ENCODE data around the gene KANSL3.
"Not testable (repeated sequence)": the region's sequence is repeated elsewhere in the genome, so short reads cannot be mapped to it uniquely, and the experiment has no call there.

The KANSL3 gene

DNA sequence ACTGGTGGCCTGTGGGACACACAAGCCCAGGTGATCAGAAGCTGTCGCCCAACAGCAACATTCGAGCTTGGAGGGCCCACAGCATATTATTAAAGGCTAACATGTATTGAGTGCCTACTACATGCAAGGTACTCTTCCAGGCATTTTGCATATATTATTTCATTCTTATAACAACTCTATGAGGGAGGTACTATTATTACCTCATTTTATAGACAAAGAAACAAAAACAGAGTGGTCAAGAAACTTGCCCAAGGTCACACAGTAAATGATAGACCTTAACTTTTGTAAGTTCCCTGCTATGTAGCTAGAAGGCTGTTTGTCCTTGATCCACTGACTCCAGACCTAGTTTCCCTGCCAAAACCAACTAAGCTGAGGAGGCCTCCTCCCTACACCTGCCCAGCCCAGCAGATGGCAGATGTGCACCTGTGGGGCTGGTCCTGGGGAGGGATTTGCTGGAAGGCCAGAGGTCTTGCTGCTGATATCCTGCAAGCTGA is 35.7 kb downstream of the KANSL3 start:
- no peak for DNase-seq

DNA sequence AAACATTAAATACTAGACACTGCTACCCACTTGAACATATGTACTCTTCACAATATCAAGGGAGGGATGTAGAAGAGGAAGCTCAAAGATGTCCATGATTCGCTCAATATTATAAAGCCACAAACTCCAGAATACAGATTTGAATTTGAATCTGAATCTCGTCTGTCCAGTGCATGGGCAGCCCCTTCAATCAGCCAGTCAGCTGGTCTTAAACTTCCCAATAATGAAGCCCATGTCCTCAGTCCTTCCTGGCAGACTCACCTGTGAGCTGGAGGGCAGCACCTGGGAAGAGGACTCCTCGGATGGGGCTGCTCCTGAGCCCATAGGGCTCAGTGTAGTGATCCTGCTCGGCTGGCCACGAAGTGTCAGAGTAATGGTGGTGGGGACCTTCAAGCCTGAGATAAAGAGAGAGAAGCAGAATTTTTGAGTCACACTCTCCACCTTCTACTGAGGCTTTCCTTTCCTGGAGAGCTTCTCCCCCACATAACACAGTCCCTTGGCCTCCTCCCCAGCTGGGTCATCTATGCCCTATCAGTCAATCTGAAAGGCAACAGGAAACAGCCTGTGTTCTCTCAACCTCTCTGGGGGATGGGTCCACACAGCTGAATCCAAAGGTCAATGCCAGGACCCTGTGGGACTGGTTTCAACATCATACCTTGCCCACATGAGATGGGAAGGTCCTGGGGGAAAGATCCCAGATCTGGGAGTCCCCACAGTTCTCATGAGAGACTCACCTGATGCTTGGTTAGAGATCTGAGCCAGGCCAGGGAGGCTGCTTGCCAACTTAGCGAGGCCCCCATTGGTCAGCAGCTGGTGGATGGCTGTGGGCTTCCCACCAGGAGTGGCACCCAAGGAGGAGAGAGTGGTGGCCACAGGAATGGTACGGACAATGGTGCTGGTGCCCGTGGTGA is 36.5 kb downstream of the KANSL3 start:
- no peak for DNase-seq

DNA sequence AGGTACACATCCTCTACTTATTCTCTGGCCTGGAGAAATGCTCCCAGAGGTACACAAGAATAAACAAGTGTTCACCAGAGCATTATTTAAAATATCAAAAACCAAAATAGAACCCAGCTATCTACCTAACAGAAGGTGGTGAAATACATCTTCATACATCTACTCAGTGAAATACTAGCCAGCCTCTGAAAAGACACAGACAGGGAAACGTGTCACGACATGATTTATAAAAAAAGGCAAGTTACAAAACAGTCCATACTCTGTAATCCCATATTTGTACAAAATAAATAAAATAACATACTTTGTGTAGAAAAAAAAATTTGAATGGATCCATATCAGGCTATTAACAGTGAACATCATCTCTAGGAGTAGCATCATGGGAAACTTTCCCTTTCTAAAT is 38.2 kb downstream of the KANSL3 start:
- DNase-seq, result no peak

DNA sequence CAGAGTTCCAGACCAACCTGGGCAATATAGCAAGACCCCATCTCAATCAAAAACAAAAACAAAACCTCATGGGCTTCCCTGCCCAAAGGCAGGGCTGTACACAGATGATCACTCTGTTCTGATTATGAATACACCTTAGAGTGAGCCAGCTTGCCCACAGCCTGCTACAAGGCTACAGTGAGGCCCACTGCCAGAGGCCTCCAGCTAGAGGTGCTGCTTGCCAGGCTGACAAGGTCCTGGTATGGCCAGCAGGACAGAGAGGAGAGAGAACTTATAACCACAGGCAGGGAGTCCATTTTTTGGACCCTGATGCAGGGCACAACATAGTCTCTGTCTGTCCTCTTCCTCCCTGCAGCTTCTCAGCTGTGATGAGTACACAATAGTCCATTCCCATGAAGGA is 41.5 kb downstream of the KANSL3 start:
- no peak for DNase-seq

DNA sequence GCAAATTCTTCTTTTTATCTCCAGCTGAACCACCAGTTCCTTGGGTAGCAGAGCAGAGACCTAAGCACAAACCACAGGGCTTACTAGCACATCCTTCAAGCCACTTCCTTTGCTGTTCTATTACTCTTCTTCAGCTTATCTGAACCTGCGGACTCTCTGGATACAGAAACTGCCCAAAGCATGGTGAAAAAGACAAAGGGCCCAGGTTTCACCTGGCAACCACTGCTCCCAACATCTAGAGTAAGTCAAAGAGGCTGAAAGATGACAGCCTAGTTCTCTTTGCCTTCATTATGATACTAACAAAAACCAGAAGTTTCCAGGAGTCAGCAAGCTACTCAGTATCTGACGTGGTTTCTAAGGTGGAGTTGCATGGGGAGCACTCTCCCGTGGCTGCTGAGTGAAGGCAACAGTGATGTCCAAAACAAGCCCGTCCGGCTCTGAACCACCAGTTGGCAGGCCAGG is 43.4 kb downstream of the KANSL3 start:
- no peak for DNase-seq

DNA sequence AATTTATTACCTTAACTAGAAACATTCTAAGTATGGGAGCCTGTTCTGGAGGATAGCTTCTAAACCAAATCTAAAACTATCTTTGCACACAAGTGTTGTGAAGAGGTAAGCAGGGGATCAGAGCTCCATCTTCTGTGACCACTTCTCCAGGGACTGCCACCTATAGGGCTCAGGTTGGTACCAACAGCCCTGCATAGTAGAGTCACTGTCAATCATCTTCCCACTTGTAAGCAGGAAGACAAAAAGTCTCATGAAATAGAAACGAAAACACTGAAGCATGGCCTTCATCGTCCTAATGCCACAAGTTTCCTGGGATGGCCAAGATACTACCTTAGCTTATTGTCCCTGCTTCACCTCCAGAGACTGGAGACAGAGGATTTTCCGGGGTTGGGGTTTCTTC is 43.8 kb downstream of the KANSL3 start:
- DNase-seq, result no peak

DNA sequence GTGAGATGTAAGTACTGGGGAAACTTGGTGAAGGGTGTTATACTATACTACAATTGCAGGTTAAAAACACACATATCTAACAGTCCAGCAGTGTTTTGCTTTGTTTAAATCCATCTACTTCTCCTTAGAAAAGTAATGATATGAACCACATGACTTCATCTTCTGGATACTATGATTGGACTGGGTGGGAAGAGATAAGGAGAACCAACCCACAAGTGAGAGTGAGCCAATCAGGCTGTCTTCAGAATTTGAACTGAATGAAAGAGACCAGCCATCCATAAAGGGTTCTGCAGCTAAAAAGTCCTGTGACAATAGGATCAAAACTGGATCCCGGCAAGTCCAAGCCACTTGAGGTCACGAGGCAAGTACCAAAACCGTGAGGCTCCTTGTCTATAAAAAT is 46.6 kb downstream of the KANSL3 start:
- DNase-seq, result no peak

DNA sequence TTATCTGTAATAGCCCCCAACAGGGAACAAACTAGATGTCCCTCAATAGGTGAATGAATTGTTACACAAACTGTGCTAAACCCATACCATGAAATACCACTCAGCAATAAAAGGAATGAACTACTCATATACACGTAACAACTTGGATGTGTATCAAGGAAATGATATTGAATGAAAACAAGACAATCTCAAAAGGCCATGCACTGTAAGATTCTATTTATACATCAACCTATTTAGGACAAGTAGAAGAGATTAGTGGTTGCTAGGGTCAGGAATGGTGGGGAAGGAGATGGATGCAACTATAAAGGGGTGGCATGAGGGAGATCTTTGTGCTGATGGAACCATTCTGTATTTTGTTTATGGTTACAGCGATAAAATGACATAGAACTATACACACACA is 47.1 kb downstream of the KANSL3 start:
- no peak for DNase-seq

DNA sequence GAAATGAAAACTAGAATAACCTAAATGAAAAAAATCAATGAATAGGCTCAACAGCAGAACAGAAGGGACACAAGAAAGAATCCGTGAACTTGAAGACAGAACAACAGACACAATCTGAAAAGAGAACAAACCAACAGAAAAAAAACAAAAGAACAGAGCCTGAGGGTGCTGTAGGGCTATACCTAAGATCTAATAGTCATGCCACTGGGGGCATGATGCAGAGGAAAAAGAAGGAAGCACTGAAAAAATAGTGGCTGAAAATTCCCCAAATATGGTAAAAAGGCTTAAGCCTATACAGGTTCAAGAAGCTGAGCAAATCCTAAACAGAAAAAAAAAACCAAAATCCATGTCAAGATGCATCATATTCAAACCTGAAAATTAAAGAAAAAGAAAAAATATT is 50.3 kb downstream of the KANSL3 start:
- DNase-seq, result no peak

DNA sequence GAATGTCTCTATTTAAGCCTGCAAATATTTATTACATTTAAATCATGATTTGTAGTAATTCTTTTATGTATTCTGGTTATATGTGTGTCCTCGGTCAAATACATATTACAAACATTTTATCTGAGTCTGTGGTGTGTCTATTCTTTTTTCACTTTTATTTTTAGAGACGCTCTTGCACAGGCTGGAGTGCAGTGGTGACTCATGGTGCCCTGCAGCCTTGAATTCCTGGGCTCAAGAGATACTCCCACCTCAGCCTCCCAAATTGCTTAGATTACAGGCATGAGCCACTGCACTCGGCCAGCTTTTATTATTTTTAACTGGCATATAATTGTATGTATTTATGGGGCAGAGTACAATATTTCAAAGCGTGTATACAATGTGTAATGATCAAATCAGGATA is 54.1 kb downstream of the KANSL3 start:
- peak; percentile 73 for DNase-seq

DNA sequence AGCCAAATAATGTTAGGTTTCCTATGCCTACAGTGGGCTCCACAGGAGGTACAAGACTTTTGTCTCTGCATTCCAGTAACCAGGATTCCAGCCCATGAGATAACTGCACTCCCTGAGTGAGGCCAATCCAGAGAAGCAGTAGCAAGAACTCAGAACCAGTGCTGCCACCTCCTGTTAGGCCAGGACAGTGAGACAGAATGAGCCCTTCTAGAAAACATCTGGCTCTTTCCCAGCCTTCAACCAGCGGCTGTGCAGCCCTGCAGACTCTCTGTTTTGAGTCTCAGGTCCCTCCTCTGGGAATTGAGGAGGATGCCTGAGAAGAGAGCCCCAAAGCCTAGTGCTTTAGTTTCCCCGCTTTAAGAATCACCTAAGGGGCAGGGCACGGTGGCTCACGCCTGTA is 57.3 kb downstream of the KANSL3 start:
- peak; percentile 83 for DNase-seq

DNA sequence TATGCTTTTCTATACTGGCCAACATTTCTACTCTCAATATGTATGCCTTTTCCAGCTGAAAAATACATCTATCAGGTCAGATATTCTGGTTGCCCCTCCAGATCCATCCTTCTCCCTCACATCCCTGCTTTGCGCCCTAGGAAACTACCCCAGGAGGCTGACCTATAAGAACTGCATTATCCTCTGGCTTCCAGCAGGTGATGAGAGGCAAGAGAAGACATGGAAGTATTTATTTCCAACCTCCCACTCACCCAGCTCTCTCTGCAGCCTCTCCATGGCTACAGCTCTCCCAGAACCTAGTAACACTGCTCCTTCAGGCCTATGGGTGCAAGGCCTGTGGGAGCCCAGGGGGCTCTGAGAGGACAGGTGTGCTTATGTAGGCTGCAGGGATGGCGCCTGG is 58.7 kb downstream of the KANSL3 start:
- peak; percentile 42 for DNase-seq

DNA sequence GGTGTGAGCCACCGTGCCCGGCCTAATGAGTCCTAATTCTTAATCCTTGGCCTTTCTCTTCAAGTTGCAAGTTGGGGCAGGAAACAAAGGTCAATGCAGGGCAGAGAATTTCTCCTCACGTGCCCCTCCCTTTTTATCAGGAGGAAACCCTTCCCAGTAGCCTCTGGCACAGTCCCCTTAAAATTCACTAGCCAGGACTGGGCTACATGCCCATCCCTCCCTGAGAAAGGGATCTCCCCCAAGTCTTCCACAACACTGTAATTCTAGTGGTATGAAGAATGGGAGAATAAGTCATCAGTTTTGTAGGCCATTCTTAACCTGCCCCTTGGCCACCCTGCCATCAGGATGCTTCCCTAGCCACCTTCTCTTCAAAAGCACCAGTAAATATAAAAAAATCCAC is 59.4 kb downstream of the KANSL3 start:
- DNase-seq, result no peak

DNA sequence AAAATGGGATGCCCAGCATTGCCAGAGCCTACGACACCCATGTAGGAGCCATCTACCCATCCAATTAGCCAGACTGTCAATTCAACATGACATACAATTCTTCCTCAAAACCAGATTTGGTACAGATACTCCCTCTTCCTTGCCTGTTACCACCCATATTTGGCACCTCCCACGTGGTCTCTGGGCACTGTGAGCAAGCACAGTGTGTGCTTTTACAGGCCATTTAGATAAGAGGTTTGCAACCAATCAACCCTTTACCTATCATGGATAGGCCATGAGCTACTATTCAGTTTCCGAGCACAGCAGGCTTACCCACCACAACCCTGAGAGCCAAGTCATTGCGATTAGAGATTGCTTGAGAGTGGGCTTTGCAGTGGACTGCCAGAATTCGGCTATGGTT is 60.6 kb downstream of the KANSL3 start:
- no peak for DNase-seq

DNA sequence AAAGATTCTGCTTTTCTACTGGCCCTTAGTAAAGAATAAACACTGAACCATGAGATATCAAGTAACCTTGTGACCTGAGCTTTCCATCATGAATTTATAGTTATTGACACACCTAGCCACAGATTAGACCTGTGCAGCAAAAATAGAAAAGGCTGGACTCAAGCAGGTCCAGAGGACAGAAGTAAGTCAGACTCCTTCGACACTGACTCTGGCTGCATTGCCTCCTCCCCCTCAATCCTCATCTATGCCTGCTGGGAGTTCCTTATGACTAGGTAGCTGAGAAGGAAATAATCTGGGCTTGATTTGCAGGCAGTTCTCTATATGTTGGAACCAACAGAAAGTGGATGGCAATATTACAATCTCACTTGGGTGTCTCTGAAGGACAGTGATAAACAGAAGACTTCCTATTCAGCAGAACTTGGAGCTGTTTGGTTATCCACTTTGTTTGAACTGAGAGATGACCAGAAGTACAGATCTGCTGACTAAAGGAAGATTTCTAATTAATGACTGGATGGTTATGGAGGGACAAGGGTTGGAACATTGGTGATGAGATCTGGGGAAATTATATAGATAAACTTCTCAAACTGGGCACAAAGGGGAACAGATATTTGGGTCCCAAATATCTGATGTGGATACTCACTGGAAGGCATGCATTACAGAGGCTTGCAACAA is 62.2 kb downstream of the KANSL3 start:
- no peak for DNase-seq

DNA sequence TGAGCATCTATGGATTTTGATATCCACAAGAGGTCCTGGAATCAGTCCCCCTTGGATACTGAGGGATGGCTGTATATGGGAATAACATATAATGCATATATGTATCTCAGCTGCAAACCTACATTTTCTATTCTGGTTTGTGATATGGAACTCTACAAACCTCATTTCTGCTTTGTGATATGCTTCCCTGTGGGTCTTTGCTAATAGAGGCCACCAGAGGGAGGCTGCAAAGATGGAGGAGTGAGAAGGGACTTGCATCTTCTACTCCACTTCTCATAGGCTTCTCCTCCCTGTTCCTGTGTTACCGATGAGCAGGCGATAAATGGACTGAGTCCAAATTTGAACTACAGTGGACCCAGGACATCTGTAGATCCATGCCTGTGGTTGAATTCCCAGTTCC is 63.7 kb downstream of the KANSL3 start:
- peak; percentile 38 for DNase-seq

DNA sequence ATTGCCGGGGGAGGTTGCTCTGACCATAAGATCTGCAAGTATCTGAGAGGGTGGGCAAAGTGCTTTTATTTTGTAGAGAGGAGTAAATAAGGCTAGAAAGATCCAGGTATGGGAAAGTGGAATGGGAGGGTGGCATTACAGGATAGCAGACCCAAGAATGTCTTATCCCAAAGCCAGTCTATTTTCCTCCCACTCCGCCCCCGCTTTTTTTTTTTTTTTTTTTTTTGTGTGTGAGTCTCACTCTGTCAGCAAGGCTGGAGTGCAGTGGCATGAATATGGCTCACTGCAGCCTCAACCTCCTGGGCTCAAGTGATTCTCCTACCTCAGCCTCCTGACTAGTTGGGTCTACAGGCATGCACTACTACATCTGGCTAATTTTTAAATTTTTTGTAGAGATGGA is 70.0 kb downstream of the KANSL3 start:
- DNase-seq, result no peak

DNA sequence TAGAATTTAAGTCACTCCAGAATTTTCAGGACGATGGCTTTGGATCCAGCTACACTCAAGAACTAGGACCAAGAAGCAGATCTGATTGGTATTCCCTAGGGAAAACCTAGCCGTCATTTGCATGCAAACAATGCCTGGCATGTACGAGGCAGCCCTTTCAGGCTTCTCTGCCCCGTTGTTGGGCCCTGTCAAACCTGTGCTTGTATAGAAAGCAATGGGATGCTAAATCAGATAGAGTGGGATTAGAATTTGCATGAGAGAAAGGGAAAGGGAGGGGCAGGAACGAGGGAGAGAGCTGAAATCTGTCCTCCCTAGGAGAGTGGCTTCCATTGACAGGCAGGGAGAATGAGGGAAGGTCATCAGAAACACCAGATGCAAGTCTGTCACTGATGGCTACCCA is 73.0 kb downstream of the KANSL3 start:
- DNase-seq, result no peak

DNA sequence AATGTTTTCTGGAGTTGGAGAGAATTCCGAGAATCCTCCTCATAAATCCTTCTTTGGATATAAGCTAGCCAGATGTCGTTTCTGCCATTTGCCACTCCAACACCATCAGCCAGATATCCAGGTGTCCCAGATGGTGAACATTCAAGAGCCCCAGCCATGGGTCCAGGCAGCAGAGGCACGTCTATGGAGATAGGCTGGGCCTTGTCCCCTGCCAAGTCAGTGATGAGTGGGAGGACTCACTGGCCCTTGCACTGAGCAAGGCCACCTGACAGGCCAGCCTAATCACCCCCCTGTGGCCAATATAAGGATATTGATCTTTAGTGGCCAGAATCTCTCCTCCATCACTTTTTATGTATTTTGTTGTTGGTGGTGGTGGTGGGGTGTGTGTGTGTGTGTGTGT is 73.5 kb downstream of the KANSL3 start:
- no peak for DNase-seq

DNA sequence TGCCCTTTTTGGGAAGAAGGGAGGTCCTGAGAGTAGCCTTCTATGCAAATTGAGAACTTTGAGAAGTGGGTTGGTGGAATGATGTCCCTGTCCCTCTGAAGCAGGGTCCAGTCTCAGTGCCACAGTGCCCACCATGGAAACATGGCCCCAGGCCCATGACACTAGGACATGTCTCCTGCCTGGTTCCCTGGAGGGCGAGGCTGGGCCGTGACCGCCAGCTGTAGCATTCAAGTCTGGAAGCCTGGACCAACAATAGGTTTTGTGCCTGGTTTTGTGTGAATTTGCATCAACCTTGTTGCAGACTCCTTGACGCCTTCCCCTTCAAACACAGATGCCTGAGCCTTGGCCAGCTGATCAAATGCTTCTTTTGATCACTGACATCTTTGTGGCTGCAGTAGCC is 74.1 kb downstream of the KANSL3 start:
- DNase-seq, result no peak

DNA sequence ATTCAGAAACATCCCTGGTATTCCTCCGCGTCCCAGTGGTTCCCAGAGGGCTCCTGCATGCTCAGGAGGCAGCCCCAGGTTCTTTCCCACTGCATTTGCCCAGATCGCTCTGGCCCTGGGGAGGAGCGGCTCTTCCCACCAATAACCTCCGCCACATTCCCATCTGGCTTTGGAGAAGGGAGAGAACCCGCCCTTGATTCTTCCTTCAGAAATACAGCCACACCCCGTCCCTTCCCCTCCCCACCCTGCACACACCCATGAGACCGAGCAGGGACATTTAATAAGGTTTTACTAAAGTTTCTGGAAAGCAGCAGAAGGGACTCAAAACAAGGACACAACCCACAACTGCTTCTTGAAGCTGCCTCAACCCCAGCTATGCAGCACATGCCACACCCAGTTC is 79.6 kb downstream of the KANSL3 start:
- DNase-seq, result peak; percentile 31

DNA sequence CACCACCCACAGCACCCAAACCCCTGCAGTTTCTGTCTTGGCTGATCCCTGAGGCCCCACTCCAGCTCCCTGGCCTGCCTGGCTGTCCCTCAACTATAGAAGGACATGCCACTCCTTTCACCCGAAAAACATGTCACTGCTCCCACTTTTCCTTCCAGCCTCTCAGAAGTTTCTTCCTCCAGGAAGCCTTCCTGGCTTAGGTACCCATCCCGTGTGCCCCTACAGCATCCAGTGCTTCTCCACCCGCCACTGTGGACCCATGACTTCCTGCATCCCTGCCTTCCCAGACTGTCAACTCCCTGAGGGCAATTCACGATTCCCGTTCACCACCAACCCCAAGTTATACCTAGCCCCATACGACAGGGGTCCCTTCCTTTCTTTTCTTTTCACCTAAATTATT is 80.1 kb downstream of the KANSL3 start:
- peak; percentile 24 for DNase-seq

DNA sequence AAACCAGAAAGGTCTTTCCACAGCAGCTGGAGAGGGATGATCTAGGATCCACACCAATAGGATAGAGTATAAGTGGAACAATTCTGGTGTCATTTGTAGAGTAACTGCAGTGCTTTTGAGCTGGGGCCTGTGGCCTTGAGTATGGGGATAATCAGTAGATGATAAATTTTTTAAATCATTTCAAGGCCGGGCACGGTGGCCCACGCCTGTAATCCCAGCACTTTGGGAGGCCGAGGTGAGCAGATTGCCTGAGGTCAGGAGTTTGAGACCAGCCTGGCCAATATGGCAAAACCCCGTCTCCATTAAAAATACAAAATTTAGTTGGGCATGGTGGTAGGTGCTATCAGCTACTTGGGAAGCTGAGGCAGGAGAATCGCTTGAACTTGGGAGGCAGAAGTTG is 80.7 kb downstream of the KANSL3 start:
- DNase-seq, result not testable (repeated sequence)
